PC-3 (cell line): ENCODE data around the gene TMEM218.

Experiments
- CTCF ChIP-seq: fragments of 300-600 bp; sonication (generic); conservative IDR thresholded peaks from 2 replicates; pipeline ENCODE4 v1.5.1; 2017; ENCODE audit warnings: antibody characterized with exemption, low read depth, mild to moderate bottlenecking, low read length
- EZH2 ChIP-seq: fragments of 300-600 bp; sonication (generic); IDR thresholded peaks from one replicate; pipeline ENCODE4 v1.6.1; 2017; ENCODE audit warnings: antibody characterized with exemption, mild to moderate bottlenecking, low read length; ENCODE audit not compliant: unreplicated experiment
- EZH2phosphoT487 ChIP-seq: fragments of 300-600 bp; sonication (generic); IDR thresholded peaks from 2 replicates; pipeline ENCODE4 v1.6.1; 2018; ENCODE audit warnings: mild to moderate bottlenecking, antibody characterized with exemption, low read length, borderline replicate concordance

- TF ChIP-seq EZH2phosphoT487: no peak
- TF ChIP-seq CTCF: 0 out of 2 replicates have a peak, but pooled peaks have one; percentile 15
- no peak for TF ChIP-seq EZH2
These were observed 35.5 kb downstream of the TMEM218 start for GRCh38 chr11:125075900-125076317.
